Measurements from ENCODE around the gene AMMECR1L. TPM values are rescaled to one million over a fixed set of nuclear protein-coding genes. Genes with fewer than 3 reads are reported as not detected.
A peak's percentile ranks its signal among the peaks of the same experiment; 100 is the strongest.
"Not testable (repeated sequence)": the region's sequence is repeated elsewhere in the genome, so short reads cannot be mapped to it uniquely, and the experiment has no call there.

The AMMECR1L gene
- total and polyA plus RNA-seq, 11 donors, result 4.0 to 12.7 (median 10.2) TPM

DNA sequence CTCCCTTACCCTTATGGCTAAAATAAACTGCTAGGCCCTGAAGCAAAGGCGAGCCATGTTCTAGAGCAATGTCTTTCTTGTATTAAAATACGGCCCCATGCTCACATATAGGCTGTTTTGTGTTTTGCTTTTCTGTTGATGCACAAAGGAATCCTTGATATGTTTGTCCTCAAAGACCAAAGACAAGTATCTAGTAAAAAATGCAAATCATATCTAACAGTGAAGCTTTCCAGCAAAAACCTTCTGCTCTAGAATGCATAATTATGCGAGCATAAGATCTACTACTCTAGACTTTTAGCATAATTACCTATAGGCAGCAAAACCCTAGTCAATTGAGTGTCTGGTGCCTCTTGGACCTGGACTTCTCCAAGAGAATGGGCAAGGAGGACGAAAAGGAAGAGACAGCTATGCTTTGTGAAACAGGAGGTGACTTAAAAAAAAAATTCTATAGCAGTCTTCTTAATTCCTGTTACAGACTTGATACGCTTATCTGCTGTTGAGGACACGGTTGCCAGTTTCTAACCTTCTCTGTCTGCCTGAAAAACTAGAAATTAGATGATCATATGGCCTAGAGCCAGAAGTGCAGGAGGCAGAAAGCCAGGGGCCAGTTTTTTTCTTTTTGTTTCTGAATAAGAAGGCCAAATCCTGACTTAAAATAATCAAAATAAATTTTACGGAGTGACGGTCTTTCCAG is 1.5 kb upstream of the AMMECR1L start:
- peak overlapping the region in 11 of 12 donors; percentile 58 to 94 (median 91) for H3K27ac ChIP-seq

DNA sequence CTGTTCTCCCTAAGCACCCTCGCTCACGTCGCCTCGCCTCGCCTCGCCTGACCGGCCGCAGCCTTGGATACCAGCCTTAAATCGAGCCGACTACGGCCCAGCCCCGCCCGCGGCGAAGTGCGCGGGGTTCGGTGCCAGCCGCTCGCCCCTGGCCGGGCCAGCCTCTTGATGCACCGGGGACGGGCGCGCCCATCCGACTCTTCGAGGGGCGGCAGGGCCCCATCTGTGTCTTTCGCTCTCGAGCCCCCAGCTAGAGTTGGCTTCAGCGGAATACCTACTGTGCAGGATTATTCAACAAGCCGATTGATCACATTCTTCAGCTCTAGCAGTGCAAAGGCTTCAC is 808 bp upstream of the AMMECR1L start:
- H3K27me3 ChIP-seq, H3K9me3 ChIP-seq, DNase-seq: not testable (repeated sequence)
- peak overlapping the region; percentile 50 to 90 (median 72) for H3K4me3 ChIP-seq
- peak; percentile 7 to 55 (median 48) for ATAC-seq
- peaks cover 0 to 48% (median 36%) of the 10 kb centered on the region in 12 donors for H3K4me1 ChIP-seq
- H3K27ac ChIP-seq, result peak overlapping the region; percentile 81 to 94 (median 92)
- 0% methylated on average over 4 to 32 of the region's 32 CpGs for WGBS, 4 donors
- intact Hi-C loops (cut with DNase I), result loop anchor here in 6 of 10 donors (2.0 to 10.0 kb wide), 4 partner anchors 138 to 208 kb away; partner anchors contain the start of genes SAP130 (in 4 of the 6) and UGGT1 (in 3 of the 6)
- H3K36me3 ChIP-seq, result peaks cover 0 to 26% (median 18%) of the 10 kb centered on the region in 9 donors

More for the DNA sequence above, 1.5 kb upstream of the AMMECR1L start:
- H3K9me3 ChIP-seq, result no peaks in the 10 kb centered on the region
- H3K4me1 ChIP-seq, result peaks cover 0 to 42% (median 32%) of the 10 kb centered on the region in 12 donors
- H3K36me3 ChIP-seq, result peaks cover 0 to 19% (median 13%) of the 10 kb centered on the region in 9 donors
- H3K4me3 ChIP-seq, result peak overlapping the region; percentile 50 to 90 (median 72)
- ATAC-seq, result no peak
- DNase-seq, result no peak
- TF ChIP-seq, protein P1, sequence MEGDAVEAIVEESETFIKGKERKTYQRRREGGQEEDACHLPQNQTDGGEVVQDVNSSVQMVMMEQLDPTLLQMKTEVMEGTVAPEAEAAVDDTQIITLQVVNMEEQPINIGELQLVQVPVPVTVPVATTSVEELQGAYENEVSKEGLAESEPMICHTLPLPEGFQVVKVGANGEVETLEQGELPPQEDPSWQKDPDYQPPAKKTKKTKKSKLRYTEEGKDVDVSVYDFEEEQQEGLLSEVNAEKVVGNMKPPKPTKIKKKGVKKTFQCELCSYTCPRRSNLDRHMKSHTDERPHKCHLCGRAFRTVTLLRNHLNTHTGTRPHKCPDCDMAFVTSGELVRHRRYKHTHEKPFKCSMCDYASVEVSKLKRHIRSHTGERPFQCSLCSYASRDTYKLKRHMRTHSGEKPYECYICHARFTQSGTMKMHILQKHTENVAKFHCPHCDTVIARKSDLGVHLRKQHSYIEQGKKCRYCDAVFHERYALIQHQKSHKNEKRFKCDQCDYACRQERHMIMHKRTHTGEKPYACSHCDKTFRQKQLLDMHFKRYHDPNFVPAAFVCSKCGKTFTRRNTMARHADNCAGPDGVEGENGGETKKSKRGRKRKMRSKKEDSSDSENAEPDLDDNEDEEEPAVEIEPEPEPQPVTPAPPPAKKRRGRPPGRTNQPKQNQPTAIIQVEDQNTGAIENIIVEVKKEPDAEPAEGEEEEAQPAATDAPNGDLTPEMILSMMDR (IDR thresholded peaks at IDR 0.05), result no peak
- no peak for TF ChIP-seq POLR2A (IDR thresholded peaks at IDR 0.05)
- WGBS, 4 donors, result 29 to 39% (median 37%) methylated on average over 8 of the region's 8 CpGs
- intact Hi-C loops (cut with DNase I), result loop anchor here in 6 of 10 donors (2.0 to 10.0 kb wide), 4 partner anchors 138 to 208 kb away; partner anchors contain the start of genes SAP130 (in 4 of the 6) and UGGT1 (in 3 of the 6)
- H3K27me3 ChIP-seq, result no peaks in the 10 kb centered on the region

DNA sequence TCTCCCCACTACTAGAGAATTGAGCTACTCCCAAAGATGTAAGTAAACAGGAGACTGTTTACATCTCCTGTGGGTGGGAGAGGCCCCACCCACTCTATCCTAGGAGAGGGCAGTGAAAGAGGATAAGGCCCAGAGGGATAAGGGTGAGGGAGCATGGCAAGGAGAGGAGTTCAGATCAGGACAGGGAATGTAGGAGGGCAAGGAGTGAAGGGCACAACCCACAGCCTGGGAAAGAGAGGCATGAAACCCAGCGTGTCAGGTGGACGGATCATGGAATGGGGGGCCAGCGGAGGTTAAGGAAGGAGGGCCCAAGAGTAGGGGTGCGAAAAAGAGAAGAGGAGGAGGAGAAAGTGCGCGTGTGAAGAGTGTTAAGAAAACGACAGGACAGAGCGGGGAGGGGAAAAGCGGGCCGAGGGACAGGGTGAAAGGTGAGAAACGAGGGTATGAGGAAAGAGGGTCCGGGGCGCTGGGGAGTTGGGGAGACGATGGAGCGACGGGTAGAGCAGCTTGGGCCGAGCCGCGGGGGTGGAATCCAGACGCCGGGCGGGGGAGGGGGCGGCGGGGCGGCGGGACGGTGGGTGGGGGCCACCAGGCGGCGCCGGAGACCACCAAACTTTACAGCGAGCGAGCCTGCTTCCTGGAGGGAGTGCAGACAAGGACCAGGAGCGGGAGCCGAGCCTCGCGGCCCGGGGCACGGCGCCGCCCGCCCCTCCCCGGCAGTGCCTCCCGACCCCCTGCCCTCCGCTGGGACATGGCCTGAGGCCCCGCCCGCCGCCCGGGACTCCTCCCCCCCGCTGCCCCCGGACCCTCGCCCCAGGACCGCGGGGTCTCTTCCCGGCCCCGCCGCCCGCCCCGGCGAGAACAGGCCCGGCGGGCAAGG is 655 bp downstream of the AMMECR1L start:
- H3K36me3 ChIP-seq, result peaks cover 0 to 37% (median 26%) of the 10 kb centered on the region in 9 donors
- DNase-seq (peak; percentile 48 to 73 (median 62)), ATAC-seq (peak in 3 of 4 donors; percentile 25 to 49 (median 44))
- TF ChIP-seq, protein P1 (IDR thresholded peaks at IDR 0.05), result peak in 10 of 12 donors; percentile 4 to 48 (median 38)
- H3K27ac ChIP-seq, result peak overlapping the region; percentile 41 to 94 (median 92)
- not testable (repeated sequence) for H3K9me3 ChIP-seq, H3K27me3 ChIP-seq
- peak overlapping the region; percentile 45 to 90 (median 72) for H3K4me3 ChIP-seq
- peaks cover 0 to 58% (median 47%) of the 10 kb centered on the region in 12 donors for H3K4me1 ChIP-seq
- intact Hi-C loops (cut with DNase I), result loop anchor here in 6 of 10 donors (5.0 to 10.0 kb wide), 4 partner anchors 140 to 210 kb away; partner anchors contain the start of genes SAP130 (in 4 of the 6) and UGGT1 (in 3 of the 6)
- WGBS, 4 donors, result 0 to 1% (median 1%) methylated on average over 17 to 46 of the region's 61 CpGs

DNA sequence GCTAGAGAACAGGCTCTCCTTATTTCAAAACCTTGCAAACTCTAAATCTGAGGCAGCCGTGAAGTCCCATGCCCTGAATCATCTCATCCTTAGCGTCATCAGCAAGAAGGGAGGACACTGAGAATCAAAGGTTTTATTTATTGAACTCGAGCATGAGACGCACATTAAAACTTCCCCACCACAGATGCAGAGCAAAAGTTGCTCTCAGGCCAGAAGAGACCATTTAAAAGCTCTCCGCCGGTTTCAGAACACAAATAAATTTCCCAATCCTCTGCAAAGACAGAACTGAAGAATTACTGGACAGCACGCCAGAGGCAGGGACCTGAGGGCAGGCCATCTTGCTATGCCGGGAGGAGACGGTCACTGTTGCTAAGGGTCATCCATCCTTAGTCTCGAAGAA is 1.3 kb downstream of the AMMECR1L start:
- Histone ChIP-seq H3K27me3 (no peaks in the 10 kb centered on the region), H3K27ac (peak overlapping the region in 11 of 12 donors; percentile 82 to 94 (median 92)), H3K4me3 (peak overlapping the region; percentile 45 to 90 (median 72)), H3K36me3 (peaks cover 0 to 44% (median 32%) of the 10 kb centered on the region in 9 donors), H3K4me1 (peaks cover 0 to 58% (median 48%) of the 10 kb centered on the region in 12 donors), H3K9me3 (no peaks in the 10 kb centered on the region)
- DNase-seq (no peak), ATAC-seq (no peak)
- intact Hi-C loops (cut with DNase I), result loop anchor here in 5 of 10 donors (5.0 to 10.0 kb wide), 3 partner anchors 140 to 210 kb away; partner anchors contain the start of genes SAP130 (in 3 of the 5) and UGGT1 (in 3 of the 5)
- 24 to 33% (median 27%) methylated on average over 10 of the region's 10 CpGs for WGBS, 4 donors
- TF ChIP-seq POLR2A (IDR thresholded peaks at IDR 0.05), result no peak
- TF ChIP-seq, protein P1 (IDR thresholded peaks at IDR 0.05), result no peak
